HepG2 (cell line): ENCODE data around the gene EPB42. TPM values are rescaled to one million over a fixed set of nuclear protein-coding genes. Genes with fewer than 3 reads are reported as not detected.
A peak's percentile ranks its signal among the peaks of the same experiment; 100 is the strongest.

Experiments used
- ARID4A ChIP-seq: sonication (generic); formaldehyde crosslinking; IDR thresholded peaks from 2 replicates; pipeline ENCODE4 v1.5.0; 2020; ENCODE audit warnings: mild to moderate bottlenecking, missing genetic modification reagents, borderline replicate concordance
- HDAC1 ChIP-seq: sonication (generic); formaldehyde crosslinking; IDR thresholded peaks from 2 replicates; pipeline ENCODE4 v1.5.1; 2020; ENCODE audit warnings: mild to moderate bottlenecking, missing genetic modification reagents
- RNF219 ChIP-seq: sonication (generic); formaldehyde crosslinking; IDR thresholded peaks from 2 replicates; pipeline ENCODE4 v1.5.0; 2020; ENCODE audit warnings: mild to moderate bottlenecking, missing genetic modification reagents
- ZC3H13 ChIP-seq: sonication (generic); formaldehyde crosslinking; IDR thresholded peaks from 2 replicates; pipeline ENCODE4 v1.8.1; 2023; ENCODE audit warnings: mild to moderate bottlenecking, missing genetic modification reagents, moderate library complexity
- ZNF326 ChIP-seq: sonication (generic); formaldehyde crosslinking; IDR thresholded peaks from 2 replicates; pipeline ENCODE4 v1.4.0; 2020; ENCODE audit warnings: missing genetic modification reagents, borderline replicate concordance
- ZNF33A ChIP-seq: sonication (generic); formaldehyde crosslinking; IDR thresholded peaks from 2 replicates; pipeline ENCODE4 v1.5.1; 2020; ENCODE audit warnings: missing genetic modification reagents, mild to moderate bottlenecking, moderate library complexity, borderline replicate concordance
- ZNF577 ChIP-seq: sonication (generic); formaldehyde crosslinking; IDR thresholded peaks from 2 replicates; pipeline ENCODE4 v1.4.0; 2020; ENCODE audit warnings: mild to moderate bottlenecking, low read depth, missing genetic modification reagents, borderline replicate concordance
- ZNF749 ChIP-seq: sonication (generic); formaldehyde crosslinking; IDR thresholded peaks from 2 replicates; pipeline ENCODE4 v1.8.0; 2022; ENCODE audit warnings: mild to moderate bottlenecking, missing genetic modification reagents, moderate library complexity, borderline replicate concordance
- ZSCAN29 ChIP-seq: sonication (generic); formaldehyde crosslinking; conservative IDR thresholded peaks from 2 replicates; pipeline ENCODE4 v1.4.0; 2020; ENCODE audit warnings: mild to moderate bottlenecking, missing genetic modification reagents
- polyA plus RNA-seq, 8 experiments: library from polyadenylated mRNA; depleted of rRNA in 3 of 8; stranded (reverse) in 7 of 8; unstranded in 1 of 8; fragments of >200 nt; fragmentation: Illumina TruSeq in 4 of 8; extraction: Trizol in 4 of 8; gene quantifications; 2 replicates each; pipeline versions ENCODE4 v1.2.1 to v1.2.3, GENCODE V29; 2011 to 2016; ENCODE audit warnings: low read depth in 4 of 8, missing spikeins in 1 of 8, mixed read lengths in 1 of 8; ENCODE audit not compliant: insufficient read depth in 1 of 8
- total RNA-seq, 5 experiments: library from RNA; depleted of rRNA; stranded (reverse); fragments of >200 nt; fragmentation: Illumina TruSeq; extraction: Trizol; gene quantifications; 2 replicates each; pipeline ENCODE4 v1.2.3, GENCODE V29; 2016; ENCODE audit warnings: low read depth in 1 of 5
- TF ChIP-seq, protein P1 (sequence below): sonication (generic); formaldehyde crosslinking; IDR thresholded peaks from 2 replicates; pipeline ENCODE4 v1.4.0; 2020; ENCODE audit warnings: missing genetic modification reagents
- TF ChIP-seq, protein P2 (sequence below): IDR thresholded peaks from 2 replicates; pipeline ENCODE4 v1.6.1; 2016; ENCODE audit warnings: missing genetic modification reagents, missing compliant biosample characterization
- TF ChIP-seq, protein P3 (sequence below): sonication (generic); formaldehyde crosslinking; IDR thresholded peaks from 2 replicates; pipeline ENCODE4 v1.4.0; 2020; ENCODE audit warnings: missing genetic modification reagents, borderline replicate concordance

EPB42 gene
- total and polyA plus RNA-seq, 2 of the 13 experiments (the other 11 are each of a cell fraction or from before 2014, with no cell fraction given), result not detected

DNA sequence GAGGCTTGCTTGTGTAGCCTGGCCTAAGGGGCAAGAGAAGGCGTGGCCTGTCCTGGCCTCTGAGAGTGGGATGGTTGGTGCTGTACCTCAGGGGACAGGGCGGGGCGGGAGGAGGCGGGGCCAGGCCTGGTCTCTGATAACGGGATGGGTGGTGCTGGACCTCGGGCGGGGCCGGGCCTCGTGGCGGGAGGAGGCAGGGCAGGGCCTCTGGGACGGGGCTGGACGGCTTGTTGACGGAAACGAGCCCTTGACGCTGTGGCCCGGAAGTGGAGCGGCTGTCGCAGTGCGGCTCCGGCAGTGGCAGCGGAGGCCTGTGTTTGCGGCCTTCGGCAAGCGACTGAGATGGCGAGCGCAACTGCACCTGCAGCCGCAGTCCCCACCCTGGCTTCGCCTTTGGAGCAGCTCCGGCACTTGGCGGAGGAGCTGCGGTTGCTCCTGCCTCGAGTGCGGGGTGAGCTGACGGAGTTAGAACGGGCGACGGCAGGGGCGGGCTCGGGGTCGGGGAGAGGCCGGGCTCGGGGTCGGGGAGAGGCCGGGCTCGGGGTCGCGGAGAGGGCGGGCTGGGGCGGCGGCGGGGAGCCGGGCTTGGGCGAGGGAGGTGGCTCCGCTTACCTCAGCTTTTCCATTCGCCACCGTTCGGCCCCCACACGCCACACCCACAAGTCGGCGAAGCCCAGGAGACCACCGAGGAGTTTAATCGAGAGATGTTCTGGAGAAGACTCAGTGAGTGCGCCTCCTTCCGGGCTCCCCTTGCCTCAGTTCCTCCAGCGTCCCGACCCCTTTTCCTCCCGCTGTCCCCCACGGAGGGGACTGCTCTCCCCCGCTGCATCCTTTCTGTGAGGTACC is 35.4 kb downstream of the EPB42 start, which contains the start of gene CCNDBP1 (continued):
- TF ChIP-seq ZNF33A (CRISPR knock-in tag), result no peak
- 0 out of 2 replicates have a peak, but pooled peaks have one; percentile 49 for TF ChIP-seq ZNF326 (CRISPR knock-in tag)
- peak; percentile 90 for TF ChIP-seq HDAC1 (CRISPR knock-in tag)
- peak; percentile 97 for TF ChIP-seq ARID4A (CRISPR knock-in tag)
- TF ChIP-seq, protein P1, sequence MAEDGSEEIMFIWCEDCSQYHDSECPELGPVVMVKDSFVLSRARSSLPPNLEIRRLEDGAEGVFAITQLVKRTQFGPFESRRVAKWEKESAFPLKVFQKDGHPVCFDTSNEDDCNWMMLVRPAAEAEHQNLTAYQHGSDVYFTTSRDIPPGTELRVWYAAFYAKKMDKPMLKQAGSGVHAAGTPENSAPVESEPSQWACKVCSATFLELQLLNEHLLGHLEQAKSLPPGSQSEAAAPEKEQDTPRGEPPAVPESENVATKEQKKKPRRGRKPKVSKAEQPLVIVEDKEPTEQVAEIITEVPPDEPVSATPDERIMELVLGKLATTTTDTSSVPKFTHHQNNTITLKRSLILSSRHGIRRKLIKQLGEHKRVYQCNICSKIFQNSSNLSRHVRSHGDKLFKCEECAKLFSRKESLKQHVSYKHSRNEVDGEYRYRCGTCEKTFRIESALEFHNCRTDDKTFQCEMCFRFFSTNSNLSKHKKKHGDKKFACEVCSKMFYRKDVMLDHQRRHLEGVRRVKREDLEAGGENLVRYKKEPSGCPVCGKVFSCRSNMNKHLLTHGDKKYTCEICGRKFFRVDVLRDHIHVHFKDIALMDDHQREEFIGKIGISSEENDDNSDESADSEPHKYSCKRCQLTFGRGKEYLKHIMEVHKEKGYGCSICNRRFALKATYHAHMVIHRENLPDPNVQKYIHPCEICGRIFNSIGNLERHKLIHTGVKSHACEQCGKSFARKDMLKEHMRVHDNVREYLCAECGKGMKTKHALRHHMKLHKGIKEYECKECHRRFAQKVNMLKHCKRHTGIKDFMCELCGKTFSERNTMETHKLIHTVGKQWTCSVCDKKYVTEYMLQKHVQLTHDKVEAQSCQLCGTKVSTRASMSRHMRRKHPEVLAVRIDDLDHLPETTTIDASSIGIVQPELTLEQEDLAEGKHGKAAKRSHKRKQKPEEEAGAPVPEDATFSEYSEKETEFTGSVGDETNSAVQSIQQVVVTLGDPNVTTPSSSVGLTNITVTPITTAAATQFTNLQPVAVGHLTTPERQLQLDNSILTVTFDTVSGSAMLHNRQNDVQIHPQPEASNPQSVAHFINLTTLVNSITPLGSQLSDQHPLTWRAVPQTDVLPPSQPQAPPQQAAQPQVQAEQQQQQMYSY (CRISPR knock-in tag), result no peak
- peak; percentile 56 for TF ChIP-seq ZC3H13 (CRISPR knock-in tag)
- TF ChIP-seq RNF219 (CRISPR knock-in tag), result no peak
- peak; percentile 73; the same call in 1 of the 2 replicates for TF ChIP-seq ZNF749
- TF ChIP-seq, protein P2, sequence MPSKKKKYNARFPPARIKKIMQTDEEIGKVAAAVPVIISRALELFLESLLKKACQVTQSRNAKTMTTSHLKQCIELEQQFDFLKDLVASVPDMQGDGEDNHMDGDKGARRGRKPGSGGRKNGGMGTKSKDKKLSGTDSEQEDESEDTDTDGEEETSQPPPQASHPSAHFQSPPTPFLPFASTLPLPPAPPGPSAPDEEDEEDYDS (CRISPR knock-in tag), result peak; percentile 79
- 0 out of 2 replicates have a peak, but pooled peaks have one; percentile 43 for TF ChIP-seq ZSCAN29 (CRISPR knock-in tag)
- TF ChIP-seq ZNF577 (CRISPR knock-in tag), result no peak
- TF ChIP-seq, protein P3, sequence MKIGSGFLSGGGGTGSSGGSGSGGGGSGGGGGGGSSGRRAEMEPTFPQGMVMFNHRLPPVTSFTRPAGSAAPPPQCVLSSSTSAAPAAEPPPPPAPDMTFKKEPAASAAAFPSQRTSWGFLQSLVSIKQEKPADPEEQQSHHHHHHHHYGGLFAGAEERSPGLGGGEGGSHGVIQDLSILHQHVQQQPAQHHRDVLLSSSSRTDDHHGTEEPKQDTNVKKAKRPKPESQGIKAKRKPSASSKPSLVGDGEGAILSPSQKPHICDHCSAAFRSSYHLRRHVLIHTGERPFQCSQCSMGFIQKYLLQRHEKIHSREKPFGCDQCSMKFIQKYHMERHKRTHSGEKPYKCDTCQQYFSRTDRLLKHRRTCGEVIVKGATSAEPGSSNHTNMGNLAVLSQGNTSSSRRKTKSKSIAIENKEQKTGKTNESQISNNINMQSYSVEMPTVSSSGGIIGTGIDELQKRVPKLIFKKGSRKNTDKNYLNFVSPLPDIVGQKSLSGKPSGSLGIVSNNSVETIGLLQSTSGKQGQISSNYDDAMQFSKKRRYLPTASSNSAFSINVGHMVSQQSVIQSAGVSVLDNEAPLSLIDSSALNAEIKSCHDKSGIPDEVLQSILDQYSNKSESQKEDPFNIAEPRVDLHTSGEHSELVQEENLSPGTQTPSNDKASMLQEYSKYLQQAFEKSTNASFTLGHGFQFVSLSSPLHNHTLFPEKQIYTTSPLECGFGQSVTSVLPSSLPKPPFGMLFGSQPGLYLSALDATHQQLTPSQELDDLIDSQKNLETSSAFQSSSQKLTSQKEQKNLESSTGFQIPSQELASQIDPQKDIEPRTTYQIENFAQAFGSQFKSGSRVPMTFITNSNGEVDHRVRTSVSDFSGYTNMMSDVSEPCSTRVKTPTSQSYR (CRISPR knock-in tag), result 0 out of 2 replicates have a peak, but pooled peaks have one; percentile 40
